NCI-H510A (cell line): Measurements from ENCODE around the gene CACNA1D.
"Not testable (repeated sequence)": the region's sequence is repeated elsewhere in the genome, so short reads cannot be mapped to it uniquely, and the experiment has no call there.

ENCODE experiments used
- DNase-seq: peaks from one replicate; lab custom pipeline; 2025; lab: John Stamatoyannopoulos, UW

The CACNA1D gene

DNA sequence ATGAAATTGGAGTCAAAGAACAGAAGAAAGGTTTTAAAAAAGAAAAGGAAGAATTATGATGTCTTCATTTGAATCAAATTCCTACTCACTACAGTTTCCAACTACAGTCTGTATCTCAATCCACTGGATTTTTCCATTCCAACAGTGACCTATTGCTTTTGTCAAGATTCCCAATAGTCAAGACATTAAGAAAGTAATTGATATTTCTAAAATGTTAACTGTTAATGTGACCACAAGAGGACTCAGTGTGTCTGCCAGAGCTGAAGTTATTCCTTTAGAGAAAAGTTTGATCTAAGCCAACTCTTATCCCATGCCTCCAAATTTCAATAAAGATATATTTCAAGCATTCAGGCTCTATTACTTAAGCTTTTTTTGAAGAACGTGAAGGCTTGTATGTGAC lies 163.2 kb downstream of the CACNA1D start:
- DNase-seq, result no peak

DNA sequence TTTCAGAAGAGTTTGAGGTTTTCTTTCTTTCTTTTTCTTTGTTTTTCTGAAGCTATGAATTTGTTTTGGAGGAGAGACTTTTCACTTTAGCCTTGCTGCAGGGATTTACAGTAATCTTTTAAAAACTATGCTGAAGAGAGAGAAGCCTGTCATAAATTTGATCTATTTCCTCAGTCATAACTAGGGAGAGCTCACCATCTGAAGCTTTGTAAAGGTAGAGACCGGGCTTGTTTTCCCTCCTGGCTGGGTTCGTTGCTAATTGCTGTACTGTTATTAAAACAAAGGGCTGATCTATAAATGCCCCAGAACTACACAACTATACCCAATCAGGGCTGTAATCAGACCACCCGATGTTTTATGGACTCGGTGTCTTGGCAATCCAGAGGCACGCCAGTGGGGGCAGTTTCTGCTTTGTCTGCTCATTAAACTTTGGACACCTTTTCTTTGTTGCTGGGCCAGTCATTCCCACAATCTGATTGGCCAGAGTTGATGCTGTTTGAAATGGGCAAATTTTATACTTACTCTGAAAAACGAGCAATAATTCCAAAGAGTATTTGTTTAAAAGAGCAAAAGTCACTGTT lies 164.3 kb downstream of the CACNA1D start:
- no peak for DNase-seq

DNA sequence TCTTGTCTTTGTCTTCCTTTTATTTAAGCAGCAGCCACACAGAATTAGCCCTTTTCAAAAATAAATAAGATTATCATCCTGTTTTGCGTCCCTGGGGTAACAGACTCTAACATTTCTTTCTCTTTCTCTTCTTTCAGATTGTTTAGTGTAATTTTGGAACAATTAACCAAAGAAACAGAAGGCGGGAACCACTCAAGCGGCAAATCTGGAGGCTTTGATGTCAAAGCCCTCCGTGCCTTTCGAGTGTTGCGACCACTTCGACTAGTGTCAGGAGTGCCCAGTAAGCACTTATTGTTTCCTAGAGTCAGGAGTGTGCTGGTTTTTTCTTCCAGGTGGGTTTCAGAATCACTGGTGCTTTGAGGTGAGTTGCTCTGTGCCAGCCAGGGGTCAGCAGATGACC lies 165.6 kb downstream of the CACNA1D start:
- no peak for DNase-seq

DNA sequence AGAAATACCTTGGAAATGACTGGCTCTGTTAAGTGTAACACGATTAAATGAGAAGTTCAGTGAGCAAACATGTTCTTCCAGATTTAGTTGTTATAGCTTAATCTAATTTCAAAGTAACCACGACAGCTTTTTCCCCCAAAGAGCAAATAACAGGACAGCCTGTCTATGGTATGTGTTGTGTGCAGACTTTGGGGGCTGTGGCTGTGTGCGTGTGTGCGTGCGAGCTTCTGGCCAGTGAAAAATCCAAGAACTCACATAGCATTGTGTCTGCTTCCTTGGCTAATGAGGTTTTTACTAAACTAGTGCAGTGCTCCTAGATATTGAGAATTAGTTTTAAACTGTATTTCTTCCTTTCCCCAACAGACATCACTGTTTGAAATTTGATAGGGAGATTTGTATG lies 167.1 kb downstream of the CACNA1D start:
- DNase-seq, result no peak

DNA sequence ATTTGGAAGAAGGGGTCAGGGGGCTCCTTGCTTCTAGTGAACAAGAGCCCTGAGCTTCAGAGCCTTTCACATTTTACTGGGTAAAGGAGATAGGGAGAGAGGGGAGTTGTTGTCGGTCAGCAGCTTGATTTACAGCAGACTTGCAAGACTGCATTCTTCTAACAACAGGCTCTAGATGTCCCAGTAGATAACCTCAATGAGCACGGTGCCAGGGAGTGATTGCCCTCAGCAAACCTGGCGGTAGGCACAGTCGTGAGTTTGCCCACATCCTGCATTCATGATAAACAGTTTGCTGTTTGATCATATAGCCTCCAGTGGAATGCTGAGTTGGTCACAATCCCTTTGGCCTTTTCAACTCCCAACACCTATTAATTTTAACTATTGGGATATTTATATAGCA lies 170.4 kb downstream of the CACNA1D start:
- DNase-seq, result not testable (repeated sequence)

DNA sequence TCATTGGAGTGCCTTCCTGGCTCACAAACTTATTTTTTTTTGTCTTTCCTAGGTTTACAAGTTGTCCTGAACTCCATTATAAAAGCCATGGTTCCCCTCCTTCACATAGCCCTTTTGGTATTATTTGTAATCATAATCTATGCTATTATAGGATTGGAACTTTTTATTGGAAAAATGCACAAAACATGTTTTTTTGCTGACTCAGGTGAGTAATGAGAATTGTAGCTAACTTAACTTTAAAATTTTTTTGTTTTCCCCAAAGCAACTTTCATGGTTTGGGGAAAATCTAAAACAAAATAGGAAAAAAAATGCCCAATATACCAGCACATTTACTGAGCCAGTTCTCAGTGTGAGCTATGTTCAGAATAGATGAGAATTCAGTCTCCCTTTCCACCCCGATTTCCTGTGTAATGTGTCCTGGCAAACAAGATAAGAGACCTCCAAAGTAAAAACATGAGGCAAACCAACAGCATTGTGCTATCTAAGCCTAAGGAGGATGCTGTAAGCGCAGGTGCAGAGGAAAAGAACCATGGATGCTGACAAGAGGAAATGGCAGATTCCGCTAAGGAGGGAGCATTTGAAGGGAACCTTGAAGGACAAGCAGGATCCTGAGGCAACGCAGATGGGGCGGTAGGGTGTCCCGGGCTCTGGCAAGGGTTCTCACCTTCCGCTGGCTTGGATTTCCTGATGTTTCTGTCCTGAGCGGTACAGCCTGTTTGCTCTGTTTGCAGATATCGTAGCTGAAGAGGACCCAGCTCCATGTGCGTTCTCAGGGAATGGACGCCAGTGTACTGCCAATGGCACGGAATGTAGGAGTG lies 171.4 kb downstream of the CACNA1D start:
- no peak for DNase-seq

GRCh38 chr3:53668872-53669271 lies 174.5 kb downstream of the CACNA1D start:
- DNase-seq, result no peak

DNA sequence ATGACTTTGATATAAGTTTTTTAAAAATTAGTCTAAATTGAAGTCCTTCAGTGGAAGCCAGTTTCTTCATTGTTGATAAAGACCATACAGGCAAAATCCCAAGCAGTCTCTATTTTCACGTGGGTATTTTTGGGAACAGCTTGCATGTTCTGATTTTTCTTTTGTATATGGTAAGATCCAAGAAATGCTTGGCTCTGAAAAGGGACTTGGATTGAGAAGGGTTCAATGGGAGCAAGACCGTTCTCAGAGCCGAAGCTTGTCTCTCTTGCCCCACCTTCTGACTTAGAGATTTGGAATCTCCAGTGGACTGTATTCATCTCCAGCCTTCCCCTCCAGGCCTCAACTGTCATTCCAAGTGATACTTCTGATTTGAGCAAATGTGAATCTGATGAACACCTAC lies 176.3 kb downstream of the CACNA1D start:
- no peak for DNase-seq

DNA sequence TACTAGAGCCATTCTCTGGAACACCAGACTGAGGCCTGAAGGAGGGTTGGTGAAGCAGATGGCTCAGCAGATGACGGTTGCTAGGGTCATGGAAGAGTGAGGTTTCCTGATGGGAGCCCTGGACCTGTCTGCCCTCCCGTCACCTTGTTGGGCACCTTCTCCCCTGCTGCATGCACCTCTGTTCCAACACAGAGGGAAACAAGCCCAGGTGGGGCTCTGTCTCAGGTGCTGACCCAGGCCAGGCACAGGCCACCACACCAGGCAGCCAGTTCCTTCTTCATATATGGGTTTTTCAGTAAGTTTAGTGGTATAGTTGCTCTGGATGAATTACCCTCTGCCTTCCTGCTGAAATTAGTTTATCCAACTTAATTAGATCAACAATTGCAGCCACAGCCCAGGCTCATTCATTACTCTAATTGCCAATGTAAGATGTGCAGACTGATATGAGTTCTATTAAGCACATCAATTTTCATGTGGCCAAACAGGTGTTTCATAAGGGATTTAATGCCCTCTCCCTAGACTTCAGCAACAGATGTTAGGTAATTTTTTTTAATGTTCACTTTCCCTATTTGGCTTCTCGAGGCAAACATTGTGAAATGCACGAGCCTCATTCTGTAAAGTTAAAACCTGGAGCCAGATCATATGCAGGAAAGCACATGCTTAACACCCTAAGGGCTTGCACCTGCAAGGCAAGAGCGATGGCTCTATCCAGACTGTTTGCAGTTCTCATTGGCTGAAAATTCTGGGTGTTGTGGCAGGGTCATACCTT lies 177.0 kb downstream of the CACNA1D start:
- DNase-seq, result no peak

- no peak for DNase-seq
Measured at GRCh38 chr3:53671961-53672299, 177.5 kb downstream of the CACNA1D start.

GRCh38 chr3:53672981-53673380 lies 178.6 kb downstream of the CACNA1D start:
- no peak for DNase-seq

GRCh38 chr3:53673722-53674350 lies 179.4 kb downstream of the CACNA1D start:
- no peak for DNase-seq

DNA sequence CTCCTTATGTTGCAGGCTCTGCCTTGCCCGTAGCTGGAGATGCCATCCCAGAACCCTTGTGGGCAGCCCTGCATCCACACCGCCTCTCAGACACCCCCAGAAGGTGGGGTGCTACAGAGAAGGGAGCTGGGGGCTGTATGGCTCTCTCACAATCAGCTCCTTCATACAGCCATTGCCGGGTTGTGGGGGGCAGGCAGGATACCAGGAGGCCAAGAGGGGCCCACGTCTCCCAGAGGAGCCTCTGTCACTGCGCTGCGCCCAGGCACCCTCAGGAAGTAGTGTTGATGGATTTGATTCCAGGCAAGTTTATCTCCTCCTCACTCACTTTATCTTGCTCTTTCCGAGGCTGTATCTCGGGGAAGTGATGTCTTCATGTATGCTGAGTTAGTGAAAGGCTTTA lies 180.2 kb downstream of the CACNA1D start:
- DNase-seq, result no peak

DNA sequence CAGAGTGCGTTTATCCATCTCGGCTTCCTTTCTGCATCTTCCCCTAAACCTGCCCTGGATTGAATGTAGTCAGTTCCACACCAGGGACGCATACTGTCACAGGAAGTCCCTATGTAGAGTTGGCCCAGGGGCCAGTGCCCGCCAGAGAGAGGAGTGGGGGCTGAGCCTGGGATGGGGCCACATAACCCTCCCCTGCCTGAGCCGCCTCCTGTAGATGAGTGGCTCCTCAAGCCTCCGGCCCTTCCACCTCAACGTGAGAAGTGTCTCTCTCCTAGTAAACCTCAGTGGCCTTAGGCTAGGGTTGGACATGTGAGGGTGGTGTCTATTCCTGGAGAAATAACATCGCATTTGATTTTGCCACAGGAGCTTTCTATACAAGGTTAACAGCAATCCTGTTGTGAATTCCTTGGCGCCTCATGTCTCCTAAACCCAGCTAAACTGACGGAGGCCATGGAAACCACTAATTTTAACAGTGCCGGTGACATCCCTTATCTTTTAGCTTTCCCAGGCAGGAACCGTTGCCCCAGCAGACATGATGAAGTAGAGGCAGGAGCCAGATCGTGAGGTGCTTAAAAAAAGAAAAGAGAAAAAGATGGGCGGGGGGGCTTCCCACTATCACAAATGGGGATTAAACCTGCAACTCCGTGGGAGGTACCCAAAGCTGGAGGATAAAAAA lies 180.7 kb downstream of the CACNA1D start:
- DNase-seq, result no peak

DNA sequence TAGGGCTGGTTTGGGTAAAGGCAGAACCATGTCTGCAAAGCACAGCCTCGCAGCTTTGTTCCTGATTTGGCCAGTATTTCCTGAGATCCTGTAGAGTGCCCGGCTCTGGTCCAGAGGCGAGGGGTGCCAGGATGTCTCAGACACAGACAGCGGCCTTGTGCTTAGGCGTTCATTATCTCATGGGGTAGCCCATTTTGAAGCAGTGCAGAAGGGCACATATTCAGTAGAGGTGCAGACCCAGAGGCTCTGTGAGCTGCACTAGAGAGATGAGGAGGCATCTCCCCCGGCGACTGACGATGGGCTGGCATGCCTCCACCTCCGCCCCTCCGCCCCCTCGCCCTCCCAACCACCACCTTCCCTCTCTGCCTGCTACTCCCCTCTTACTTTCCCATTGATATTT lies 181.5 kb downstream of the CACNA1D start:
- DNase-seq, result no peak

DNA sequence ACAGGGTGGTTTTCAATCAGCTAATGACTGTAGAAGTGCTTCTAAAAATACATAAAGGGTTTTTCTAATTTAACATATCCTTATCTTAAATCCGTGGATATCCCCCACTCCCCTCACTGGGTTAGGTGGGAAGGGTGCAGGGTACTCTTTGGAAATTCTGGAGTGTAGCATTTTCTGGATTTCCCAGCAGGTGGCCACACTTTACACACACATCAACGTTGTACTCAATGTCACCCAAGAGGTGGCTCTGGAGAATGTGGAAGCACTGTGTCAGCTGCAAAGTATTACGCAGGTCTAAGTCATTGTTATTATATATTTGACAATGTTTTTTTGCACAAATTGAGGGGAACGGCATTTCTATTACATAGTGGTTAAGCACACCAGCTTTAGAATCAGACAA lies 183.0 kb downstream of the CACNA1D start:
- no peak for DNase-seq

DNA sequence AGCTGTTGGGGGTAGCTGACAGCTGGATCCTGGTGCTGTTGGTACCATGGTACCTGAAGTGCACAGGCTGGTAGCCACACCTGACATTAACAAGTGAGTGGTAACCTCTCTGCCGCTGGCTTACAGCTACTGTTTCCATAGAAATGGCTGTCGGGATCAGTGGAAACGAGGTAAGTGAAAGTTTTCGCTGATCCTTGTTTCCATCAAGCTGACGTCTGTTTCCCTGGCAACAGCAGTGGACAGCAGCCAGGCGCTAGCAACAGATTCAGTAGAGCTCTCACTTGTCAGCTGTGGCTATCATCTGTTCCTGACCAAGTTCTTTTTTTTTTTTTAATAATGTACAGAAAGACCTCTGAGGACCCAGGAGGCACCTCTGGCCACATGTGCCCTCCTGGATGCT lies 185.6 kb downstream of the CACNA1D start:
- DNase-seq, result no peak

- DNase-seq, result no peak
Measured at GRCh38 chr3:53682807-53683206, 188.4 kb downstream of the CACNA1D start.

DNA sequence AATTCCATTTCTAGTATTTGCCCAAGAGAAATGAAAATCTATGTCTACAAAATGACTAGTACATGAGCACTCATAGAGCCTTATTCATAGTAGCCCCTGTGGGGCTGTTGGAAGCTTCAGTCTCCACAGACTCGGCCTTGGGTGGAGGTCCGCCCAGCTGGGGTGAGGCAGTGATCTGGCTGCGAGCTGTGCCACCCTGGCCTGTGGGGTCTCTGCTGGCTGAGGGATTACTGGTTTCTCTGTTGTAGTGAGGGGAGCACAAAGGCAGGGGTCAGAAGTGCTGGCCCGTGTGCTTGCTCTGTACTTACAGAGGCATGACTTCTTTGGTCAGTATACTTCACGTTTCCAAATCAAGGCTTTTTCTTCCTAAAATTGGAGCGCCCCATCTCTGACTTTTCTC lies 193.7 kb downstream of the CACNA1D start:
- DNase-seq, result no peak

GRCh38 chr3:53688989-53689388 lies 194.6 kb downstream of the CACNA1D start:
- DNase-seq, result no peak

GRCh38 chr3:53689681-53690080 lies 195.3 kb downstream of the CACNA1D start:
- DNase-seq, result no peak

DNA sequence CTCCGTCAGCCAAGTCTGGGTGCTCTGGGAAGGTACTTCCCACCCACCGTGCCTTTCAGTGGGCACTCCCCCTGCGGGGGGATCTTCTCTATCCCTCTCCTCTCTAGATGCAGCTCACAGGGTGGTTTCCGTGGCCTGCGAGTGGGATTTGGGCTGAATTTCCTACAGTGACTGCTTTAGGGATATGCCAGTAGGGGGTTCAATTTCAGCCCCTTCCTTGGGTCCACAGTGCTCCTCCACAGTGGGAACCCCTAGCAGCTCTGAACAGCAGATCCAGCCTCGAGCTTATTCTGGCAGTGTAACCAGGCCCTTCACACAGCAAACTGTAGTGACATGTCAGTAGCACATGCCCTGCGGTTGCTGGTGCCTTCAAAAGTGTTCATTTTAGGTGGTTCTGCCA lies 196.1 kb downstream of the CACNA1D start:
- no peak for DNase-seq
